Mesenchymal stem cell (in vitro differentiated cells and primary cell): ENCODE data around the gene NECTIN1.

Experiments
- DNase-seq: peaks from one replicate; pipeline ENCODE4 v3.0.0-alpha.2; 2013
- H2AFZ ChIP-seq: one replicate; pipeline ENCODE4 v1.6.1; 2013; ENCODE audit warnings: low read depth, mild to moderate bottlenecking, control low read depth, inconsistent platforms, low read length, moderate library complexity
- H2AK5ac ChIP-seq: 2 replicates; pipeline ENCODE4 v1.6.1; 2013; ENCODE audit warnings: low read length, moderate library complexity, mild to moderate bottlenecking, inconsistent platforms; ENCODE audit not compliant: severe bottlenecking
- H2BK120ac ChIP-seq: one replicate; pipeline ENCODE4 v1.6.1; 2013; ENCODE audit warnings: low read depth, mild to moderate bottlenecking, inconsistent platforms, low read length, moderate library complexity
- H2BK12ac ChIP-seq, 2 experiments: one replicate each; pipeline ENCODE4 v1.6.1; 2013; ENCODE audit warnings: inconsistent platforms in 2 of 2, low read length in 2 of 2, mild to moderate bottlenecking in 2 of 2, moderate library complexity in 2 of 2, control low read depth in 1 of 2
- H2BK15ac ChIP-seq: one replicate; pipeline ENCODE4 v1.6.1; 2013; ENCODE audit warnings: mild to moderate bottlenecking, low read depth, inconsistent platforms; ENCODE audit not compliant: poor library complexity, severe bottlenecking
- H2BK5ac ChIP-seq: 2 replicates; pipeline ENCODE4 v1.6.1; 2013; ENCODE audit warnings: low read depth, mild to moderate bottlenecking, low read length, control low read depth, inconsistent platforms; ENCODE audit not compliant: poor library complexity, severe bottlenecking
- H3K14ac ChIP-seq, 2 experiments: one replicate each; pipeline ENCODE4 v1.6.1; 2013; ENCODE audit warnings: inconsistent platforms in 2 of 2, low read length in 2 of 2, control low read depth in 1 of 2, mild to moderate bottlenecking in 1 of 2, moderate library complexity in 1 of 2
- H3K18ac ChIP-seq, 2 experiments: one replicate each; pipeline ENCODE4 v1.6.1; 2013; ENCODE audit warnings: inconsistent platforms in 2 of 2, low read length in 2 of 2, control low read depth in 1 of 2, low read depth in 1 of 2, mild to moderate bottlenecking in 1 of 2
- H3K23ac ChIP-seq, 2 experiments: one replicate each; pipeline ENCODE4 v1.6.1; 2013; ENCODE audit warnings: inconsistent platforms in 2 of 2, low read length in 2 of 2, mild to moderate bottlenecking in 2 of 2, moderate library complexity in 2 of 2, control low read depth in 1 of 2
- H3K27ac ChIP-seq: 2 replicates; pipeline ENCODE4 v1.5.1; 2013; ENCODE audit warnings: mild to moderate bottlenecking, moderate library complexity, low read length, control low read depth, inconsistent platforms; ENCODE audit not compliant: poor library complexity, severe bottlenecking
- H3K27me3 ChIP-seq, 2 experiments: 2 replicates each; pipeline versions ENCODE4 v1.6.1 to v1.7.0; 2013; ENCODE audit warnings: low read length in 2 of 2, mild to moderate bottlenecking in 2 of 2, moderate library complexity in 2 of 2, control low read depth in 1 of 2, inconsistent platforms in 1 of 2; ENCODE audit not compliant: control insufficient read depth in 1 of 2, insufficient read depth in 1 of 2
- H3K36me3 ChIP-seq, 2 experiments: 2 replicates each; pipeline versions ENCODE4 v1.6.1 to v1.7.0; 2013; ENCODE audit warnings: low read length in 2 of 2, control low read depth in 1 of 2, inconsistent platforms in 1 of 2, low read depth in 1 of 2, mild to moderate bottlenecking in 1 of 2; ENCODE audit not compliant: insufficient read depth in 2 of 2, control insufficient read depth in 1 of 2
- H3K4ac ChIP-seq, 2 experiments: one replicate each; pipeline ENCODE4 v1.6.1; 2013; ENCODE audit warnings: inconsistent platforms in 2 of 2, low read length in 2 of 2, mild to moderate bottlenecking in 2 of 2, moderate library complexity in 2 of 2, control low read depth in 1 of 2, low read depth in 1 of 2
- H3K4me1 ChIP-seq: 2 replicates; pipeline ENCODE4 v1.6.1; 2013; ENCODE audit warnings: low read depth, low read length, control low read depth; ENCODE audit not compliant: control insufficient read depth, insufficient read depth
- H3K4me2 ChIP-seq: 2 replicates; pipeline ENCODE4 v1.6.1; 2013; ENCODE audit warnings: low read length, mild to moderate bottlenecking, inconsistent platforms; ENCODE audit not compliant: poor library complexity, severe bottlenecking
- H3K4me3 ChIP-seq, 2 experiments: 2 replicates each; pipeline versions ENCODE4 v1.5.1 to v1.7.0; 2013; ENCODE audit warnings: low read length in 2 of 2, mild to moderate bottlenecking in 2 of 2, control low read depth in 1 of 2, low read depth in 1 of 2; ENCODE audit not compliant: insufficient read depth in 1 of 2
- H3K79me1 ChIP-seq: replicated peaks from 2 replicates; pipeline ENCODE4 v1.6.1; 2013; ENCODE audit warnings: mild to moderate bottlenecking, control low read depth, low read length, inconsistent platforms; ENCODE audit not compliant: poor library complexity, severe bottlenecking
- H3K9ac ChIP-seq: 2 replicates; pipeline ENCODE4 v1.7.0; 2013; ENCODE audit warnings: mild to moderate bottlenecking, low read length, moderate library complexity
- H3K9me3 ChIP-seq: 2 replicates; pipeline ENCODE4 v1.7.0; 2013; ENCODE audit warnings: mild to moderate bottlenecking, low read length; ENCODE audit not compliant: control insufficient read depth
- H4K8ac ChIP-seq: one replicate; pipeline ENCODE4 v1.6.1; 2013; ENCODE audit warnings: inconsistent platforms, mild to moderate bottlenecking, low read length, moderate library complexity
- H4K91ac ChIP-seq: one replicate; pipeline ENCODE4 v1.6.1; 2013; ENCODE audit warnings: mild to moderate bottlenecking, low read length, inconsistent platforms
- WGBS: methylation state at CpG from one replicate; pipeline ENCODE4 v1.1.7; 2013; ENCODE audit warnings: mixed read lengths; 5-methylcytosine and 5-hydroxymethylcytosine counted together

The NECTIN1 gene

GRCh38 chr11:119727523-119728151 is 1.4 kb downstream of the NECTIN1 start:
- Histone ChIP-seq H3K14ac (peak overlapping the region in 1 of 2 experiments; percentile 46), H4K8ac (peak overlapping the region; percentile 31), H3K4ac (peak overlapping the region in 1 of 2 experiments; percentile 9), H2AK5ac (no peak overlapping the region), H3K36me3 (peaks cover 0 to 6% of the 10 kb centered on the region in 2 experiments), H2BK5ac (no peak overlapping the region), H3K79me1 (peaks cover 41% of the 10 kb centered on the region), H4K91ac (peak overlapping the region; percentile 23), H2BK120ac (no peak overlapping the region), H2AFZ (no peak overlapping the region), H3K23ac (peak overlapping the region in 1 of 2 experiments; percentile 50), H3K27me3 (no peaks in the 10 kb centered on the region), H3K4me2 (peak overlapping the region; percentile 98), H3K4me1 (peaks cover 21% of the 10 kb centered on the region), H3K27ac (no peak overlapping the region), H2BK12ac (peak overlapping the region in 1 of 2 experiments; percentile 39), H3K4me3 (peak overlapping the region; percentile 79 to 83), H3K18ac (peak overlapping the region in 1 of 2 experiments; percentile 47), H2BK15ac (peak overlapping the region; percentile 34), H3K9me3 (no peaks in the 10 kb centered on the region), H3K9ac (peak overlapping the region; percentile 81)
- DNase-seq: peak; percentile 27
- under 1% methylated on average over 29 of the region's 48 CpGs for WGBS

- peak overlapping the region in 1 of 2 experiments; percentile 3 for H3K23ac ChIP-seq
- H3K4ac ChIP-seq: peak overlapping the region in 1 of 2 experiments; percentile 9
- no peaks in the 10 kb centered on the region for H3K27me3 ChIP-seq
- no peak overlapping the region for H3K14ac ChIP-seq
- peak overlapping the region; percentile 79 to 83 for H3K4me3 ChIP-seq
- H3K36me3 ChIP-seq: peaks cover 0 to 6% of the 10 kb centered on the region in 2 experiments
- 15% methylated on average over 21 of the region's 21 CpGs for WGBS
- H3K79me1 ChIP-seq: peaks cover 47% of the 10 kb centered on the region
- H2AK5ac ChIP-seq: no peak overlapping the region
- peak overlapping the region in 1 of 2 experiments; percentile 42 for H3K18ac ChIP-seq
- peak overlapping the region; percentile 81 for H3K9ac ChIP-seq
- peaks cover 24% of the 10 kb centered on the region for H3K4me1 ChIP-seq
- no peak overlapping the region for H2BK5ac ChIP-seq
- H2BK12ac ChIP-seq: no peak overlapping the region
- no peak overlapping the region for H4K8ac ChIP-seq
- no peak for DNase-seq
- no peak overlapping the region for H2BK120ac ChIP-seq
- H2AFZ ChIP-seq: no peak overlapping the region
- no peaks in the 10 kb centered on the region for H3K9me3 ChIP-seq
- peak overlapping the region; percentile 98 for H3K4me2 ChIP-seq
- no peak overlapping the region for H3K27ac ChIP-seq
- no peak overlapping the region for H2BK15ac ChIP-seq
- H4K91ac ChIP-seq: no peak overlapping the region
Observed at GRCh38 chr11:119726585-119727522, 2.1 kb downstream of the NECTIN1 start.

GRCh38 chr11:119726150-119726553 is 2.8 kb downstream of the NECTIN1 start:
- no peak overlapping the region for H2BK120ac ChIP-seq
- H3K4ac ChIP-seq: no peak overlapping the region
- H3K18ac ChIP-seq: no peak overlapping the region
- WGBS: 78% methylated on average over 6 of the region's 6 CpGs
- H3K23ac ChIP-seq: no peak overlapping the region
- no peak overlapping the region for H2AFZ ChIP-seq
- no peak overlapping the region for H2AK5ac ChIP-seq
- no peak overlapping the region for H4K91ac ChIP-seq
- DNase-seq: no peak
- H2BK15ac ChIP-seq: no peak overlapping the region
- H3K79me1 ChIP-seq: peaks cover 51% of the 10 kb centered on the region
- H4K8ac ChIP-seq: no peak overlapping the region
- no peak overlapping the region for H3K14ac ChIP-seq
- peak overlapping the region; percentile 81 for H3K9ac ChIP-seq
- H3K27me3 ChIP-seq: no peaks in the 10 kb centered on the region
- no peaks in the 10 kb centered on the region for H3K9me3 ChIP-seq
- peaks cover 0 to 6% of the 10 kb centered on the region in 2 experiments for H3K36me3 ChIP-seq
- H3K4me2 ChIP-seq: no peak overlapping the region
- no peak overlapping the region for H3K4me3 ChIP-seq
- peaks cover 30% of the 10 kb centered on the region for H3K4me1 ChIP-seq
- no peak overlapping the region for H2BK5ac ChIP-seq
- no peak overlapping the region for H3K27ac ChIP-seq
- H2BK12ac ChIP-seq: no peak overlapping the region

GRCh38 chr11:119724956-119725355 is 4.0 kb downstream of the NECTIN1 start:
- no peak overlapping the region for H2AFZ ChIP-seq
- 92% methylated on average over 2 of the region's 3 CpGs for WGBS
- H3K27me3 ChIP-seq: no peaks in the 10 kb centered on the region
- H2BK120ac ChIP-seq: no peak overlapping the region
- peak overlapping the region in 1 of 2 experiments; percentile 28 for H3K23ac ChIP-seq
- H3K4me2 ChIP-seq: no peak overlapping the region
- H3K4ac ChIP-seq: no peak overlapping the region
- no peak for DNase-seq
- peaks cover 61% of the 10 kb centered on the region for H3K79me1 ChIP-seq
- H3K9me3 ChIP-seq: no peaks in the 10 kb centered on the region
- H3K4me1 ChIP-seq: peaks cover 34% of the 10 kb centered on the region
- no peak overlapping the region for H3K18ac ChIP-seq
- no peak overlapping the region for H3K9ac ChIP-seq
- H3K14ac ChIP-seq: no peak overlapping the region
- H2AK5ac ChIP-seq: no peak overlapping the region
- H2BK15ac ChIP-seq: no peak overlapping the region
- no peak overlapping the region for H3K27ac ChIP-seq
- no peak overlapping the region for H4K91ac ChIP-seq
- H2BK5ac ChIP-seq: no peak overlapping the region
- no peak overlapping the region for H3K4me3 ChIP-seq
- no peak overlapping the region for H4K8ac ChIP-seq
- peaks cover 0 to 14% of the 10 kb centered on the region in 2 experiments for H3K36me3 ChIP-seq
- no peak overlapping the region for H2BK12ac ChIP-seq
